Activated CD8-positive, alpha-beta T cell treated with anti-CD3 and anti-CD28 coated beads for 36 hours (primary cell): ENCODE data around the gene ZIC3. TPM values are rescaled to one million over a fixed set of nuclear protein-coding genes. Genes with fewer than 3 reads are reported as not detected.

Experiments
- ATAC-seq: fragments of 200-7000 bp; cut with Tn5 transposase; one replicate; pipeline ENCODE4 v1.10.0; 2021; ENCODE audit warnings: mild to moderate bottlenecking, moderate library complexity
- CTCF ChIA-PET: fragments of 350-600 bp; sonication (Branson Sonifier 250); formaldehyde crosslinking; loops from one replicate; lab custom pipeline; 2021; ENCODE audit warnings: antibody characterized with exemption; lab: Charles Lee
- POLR2A ChIA-PET: fragments of 350-600 bp; sonication (Branson Sonifier 250); formaldehyde crosslinking; loops from one replicate; lab custom pipeline; 2021; ENCODE audit warnings: antibody characterized with exemption; lab: Charles Lee
- DNase-seq: peaks from one replicate; pipeline ENCODE4 v3.0.0-alpha.2; 2020
- H3K27ac Mint-ChIP-seq: one replicate; pipeline ENCODE4 v1.8.0; 2021; ENCODE audit warnings: mild to moderate bottlenecking, mixed read lengths
- H3K27me3 Mint-ChIP-seq: one replicate; pipeline ENCODE4 v1.8.0; 2021; ENCODE audit warnings: mixed read lengths
- H3K36me3 Mint-ChIP-seq: one replicate; pipeline ENCODE4 v1.8.0; 2021; ENCODE audit warnings: low read depth, mixed read lengths
- H3K4me1 Mint-ChIP-seq: one replicate; pipeline ENCODE4 v1.8.0; 2021; ENCODE audit warnings: low read depth, mixed read lengths
- H3K4me3 Mint-ChIP-seq: one replicate; pipeline ENCODE4 v1.8.0; 2021; ENCODE audit warnings: mild to moderate bottlenecking, moderate library complexity, mixed read lengths
- H3K9me3 Mint-ChIP-seq: one replicate; pipeline ENCODE4 v1.8.0; 2021; ENCODE audit warnings: mixed read lengths
- CTCF ChIP-seq: fragments of 200-600 bp; IDR thresholded peaks from one replicate; pipeline ENCODE4 v1.8.0; 2022; ENCODE audit warnings: antibody characterized with exemption, mild to moderate bottlenecking
- intact Hi-C: fragments of 100-400 bp; cut with micrococcal nuclease; formaldehyde crosslinking; loops from one replicate; pipeline ENCODE4 v1.10.0; 2022
- total RNA-seq, 2 experiments: library from RNA; stranded (reverse); gene quantifications; one replicate each; pipeline ENCODE4 v1.2.3, GENCODE V29; 2021

The ZIC3 gene
- total RNA-seq, 2 experiments from 2014 or later = not detected

GRCh38 chrX:137574102-137574783 is 8.3 kb downstream of the ZIC3 start:
- TF ChIP-seq CTCF = no peak
- Mint-ChIP-seq H3K36me3 (no peaks in the 10 kb centered on the region), H3K27me3 (peaks cover 40% of the 10 kb centered on the region), H3K4me1 (no peaks in the 10 kb centered on the region), H3K27ac (no peak overlapping the region), H3K9me3 (peaks cover 1% of the 10 kb centered on the region), H3K4me3 (no peak overlapping the region)
- ATAC-seq (no peak), DNase-seq (no peak)
- POLR2A ChIA-PET = no interaction called here
- CTCF ChIA-PET = no interaction called here
- intact Hi-C loops = no loop called here

GRCh38 chrX:137574784-137575293 is 8.9 kb downstream of the ZIC3 start:
- Mint-ChIP-seq H3K36me3 (no peaks in the 10 kb centered on the region), H3K27me3 (peaks cover 39% of the 10 kb centered on the region), H3K27ac (no peak overlapping the region), H3K9me3 (peaks cover under 1% of the 10 kb centered on the region), H3K4me1 (no peaks in the 10 kb centered on the region), H3K4me3 (no peak overlapping the region)
- ATAC-seq (no peak), DNase-seq (no peak)
- intact Hi-C loops = no loop called here
- TF ChIP-seq CTCF = no peak
- POLR2A ChIA-PET = no interaction called here
- CTCF ChIA-PET = no interaction called here

- ChIA-PET CTCF (no interaction called here), POLR2A (no interaction called here)
- Mint-ChIP-seq H3K27ac (no peak overlapping the region), H3K9me3 (no peaks in the 10 kb centered on the region), H3K36me3 (no peaks in the 10 kb centered on the region), H3K4me3 (no peak overlapping the region), H3K27me3 (peaks cover 32% of the 10 kb centered on the region), H3K4me1 (no peaks in the 10 kb centered on the region)
- TF ChIP-seq CTCF = no peak
- intact Hi-C loops = no loop called here
- ATAC-seq (no peak), DNase-seq (no peak)
Measured at GRCh38 chrX:137575596-137576255, 9.8 kb downstream of the ZIC3 start.

- no peaks in the 10 kb centered on the region for H3K9me3 Mint-ChIP-seq
- POLR2A ChIA-PET = no interaction called here
- intact Hi-C loops = no loop called here
- no peaks in the 10 kb centered on the region for H3K27me3 Mint-ChIP-seq
- H3K27ac Mint-ChIP-seq = no peak overlapping the region
- H3K36me3 Mint-ChIP-seq = no peaks in the 10 kb centered on the region
- DNase-seq = no peak
- no peak overlapping the region for H3K4me3 Mint-ChIP-seq
- H3K4me1 Mint-ChIP-seq = no peaks in the 10 kb centered on the region
- CTCF ChIA-PET = no interaction called here
- no peak for TF ChIP-seq CTCF
- no peak for ATAC-seq
Measured at GRCh38 chrX:137587151-137587550, 21.2 kb downstream of the ZIC3 start.

GRCh38 chrX:137600769-137601168 is 34.8 kb downstream of the ZIC3 start:
- ATAC-seq = no peak
- Mint-ChIP-seq H3K9me3 (no peaks in the 10 kb centered on the region), H3K4me3 (no peak overlapping the region)

More at GRCh38 chrX:137600769-137601168, 34.8 kb downstream of the ZIC3 start:
- no peak for TF ChIP-seq CTCF
- H3K4me1 Mint-ChIP-seq = no peaks in the 10 kb centered on the region
- no peak for DNase-seq
- POLR2A ChIA-PET = no interaction called here
- H3K27me3 Mint-ChIP-seq = peaks cover 3% of the 10 kb centered on the region
- intact Hi-C loops = no loop called here
- H3K36me3 Mint-ChIP-seq = no peaks in the 10 kb centered on the region
- CTCF ChIA-PET = no interaction called here
- H3K27ac Mint-ChIP-seq = no peak overlapping the region
